T-cell (primary cell): Measurements from ENCODE around the gene SLC39A11. TPM values are rescaled to one million over a fixed set of nuclear protein-coding genes. Genes with fewer than 3 reads are reported as not detected.

Source experiments
- ATAC-seq, 4 experiments: fragments of 200-7000 bp in 3 of 4; fragments of 150-1000 bp in 1 of 4; cut with Tn5 transposase; replicated peaks in 1 of 4; 1 replicate in 3 of 4; 2 replicates in 1 of 4; pipeline ENCODE4 v1.10.0; 2021; ENCODE audit warnings: moderate library complexity in 3 of 4, mild to moderate bottlenecking in 2 of 4, moderate number of reproducible peaks in 1 of 4
- CTCF ChIA-PET, 2 donors: fragments of 300-600 bp; sonication (Branson Sonifier 250); formaldehyde crosslinking; loops; one replicate each; lab custom pipeline; 2022; ENCODE audit warnings: antibody characterized with exemption in 2 of 2; lab: Charles Lee
- POLR2A ChIA-PET, 2 donors: fragments of 300-600 bp; sonication (Branson Sonifier 250); formaldehyde crosslinking; loops; one replicate each; lab custom pipeline; 2022; ENCODE audit warnings: antibody characterized with exemption in 2 of 2; lab: Charles Lee
- DNase-seq, 35 experiments: peaks; one replicate each; pipeline versions ENCODE4 v3.0.0 to v3.0.0-alpha.2; 2013 to 2023
- H3K27ac ChIP-seq: one replicate; pipeline ENCODE4 v1.5.1; 2013; ENCODE audit warnings: low read length
- H3K27me3 ChIP-seq, 2 experiments: replicated peaks in 1 of 2; 1 replicate in 1 of 2; 2 replicates in 1 of 2; pipeline versions ENCODE4 v1.6.1 to v1.7.0; 2013; ENCODE audit warnings: low read length in 1 of 2, mixed read lengths in 1 of 2; ENCODE audit not compliant: control insufficient read depth in 2 of 2, insufficient read depth in 2 of 2; ENCODE audit errors: extremely low read depth in 1 of 2
- H3K36me3 ChIP-seq, 2 donors: 1 replicate in 1 of 2; 2 replicates in 1 of 2; pipeline versions ENCODE4 v1.6.1 to v1.7.0; 2013; ENCODE audit warnings: low read length in 1 of 2; ENCODE audit not compliant: control insufficient read depth in 2 of 2, insufficient read depth in 1 of 2; ENCODE audit errors: extremely low read depth in 1 of 2
- H3K4me1 ChIP-seq, 2 experiments: 1 replicate in 1 of 2; 2 replicates in 1 of 2; pipeline versions ENCODE4 v1.6.1 to v1.7.0; 2013; ENCODE audit warnings: low read length in 2 of 2, mixed read lengths in 1 of 2; ENCODE audit not compliant: insufficient read depth in 2 of 2, control insufficient read depth in 1 of 2; ENCODE audit errors: extremely low read depth in 1 of 2
- H3K4me3 ChIP-seq, 2 donors: 1 replicate in 1 of 2; 2 replicates in 1 of 2; pipeline versions ENCODE4 v1.5.1 to v1.7.0; 2013; ENCODE audit warnings: mild to moderate bottlenecking in 2 of 2, low read length in 1 of 2, moderate library complexity in 1 of 2; ENCODE audit not compliant: control insufficient read depth in 1 of 2; ENCODE audit errors: extremely low read depth in 1 of 2
- H3K9me3 ChIP-seq: 2 replicates; pipeline ENCODE4 v1.7.0; 2013
- H3K27ac Mint-ChIP-seq, 2 donors: one replicate each; pipeline ENCODE4 v1.8.0; 2020 to 2021; ENCODE audit warnings: mild to moderate bottlenecking in 2 of 2, mixed read lengths in 2 of 2
- H3K27me3 Mint-ChIP-seq, 2 donors: one replicate each; pipeline ENCODE4 v1.8.0; 2021 to 2022; ENCODE audit warnings: mixed read lengths in 2 of 2
- H3K36me3 Mint-ChIP-seq: one replicate; pipeline ENCODE4 v1.8.0; 2021; ENCODE audit warnings: mixed read lengths
- H3K4me1 Mint-ChIP-seq, 3 donors: one replicate each; pipeline ENCODE4 v1.8.0; 2020 to 2022; ENCODE audit warnings: mixed read lengths in 3 of 3, mild to moderate bottlenecking in 1 of 3
- H3K4me3 Mint-ChIP-seq, 3 donors: one replicate each; pipeline ENCODE4 v1.8.0; 2020 to 2022; ENCODE audit warnings: mild to moderate bottlenecking in 3 of 3, mixed read lengths in 3 of 3, moderate library complexity in 3 of 3
- H3K9me3 Mint-ChIP-seq, 3 donors: one replicate each; pipeline ENCODE4 v1.8.0; 2020 to 2022; ENCODE audit warnings: mixed read lengths in 3 of 3
- WGBS: methylation state at CpG from one replicate; pipeline ENCODE4 v1.1.5; 2013; ENCODE audit warnings: missing lambda C conversion rate; ENCODE audit not compliant: insufficient coverage; 5-methylcytosine and 5-hydroxymethylcytosine counted together
- total RNA-seq, 35 experiments: library from RNA in 6 of 35; stranded (reverse) in 6 of 35; fragments of 120-200 nt in 1 of 35; gene quantifications; one replicate each; pipeline versions ENCODE4 v1.2.1 to v1.2.4 and lab custom pipeline; 2013 to 2026

The SLC39A11 gene
- total RNA-seq, 5 donors from 2014 or later (not counting 1 experiment from before 2014, with no cell fraction given), result 18.6 to 27.1 (median 23.4) TPM

GRCh38 chr17:72682605-72683004, 409.9 kb downstream of the SLC39A11 start:
- H3K27ac ChIP-seq, result no peak overlapping the region
- Mint-ChIP-seq H3K9me3 (peaks cover 0 to 9% (median 3%) of the 10 kb centered on the region in 3 donors), H3K27ac (no peak overlapping the region), H3K4me3 (no peak overlapping the region), H3K4me1 (no peaks in the 10 kb centered on the region), H3K36me3 (peaks cover 12% of the 10 kb centered on the region), H3K27me3 (no peaks in the 10 kb centered on the region)
- ATAC-seq, result no peak
- no peaks in the 10 kb centered on the region for H3K36me3 ChIP-seq
- ChIA-PET CTCF (interaction anchor here in 1 of 2 donors (0.7 kb wide), 1 partner anchor 11 kb away, joined by 5 read pairs; no protein-coding TSS in a partner anchor), POLR2A (no interaction called here)
- H3K4me3 ChIP-seq, result no peak overlapping the region
- no peaks in the 10 kb centered on the region for H3K4me1 ChIP-seq
- no CpG with 5 or more reads among the region's 1 CpG for WGBS
- no peaks in the 10 kb centered on the region for H3K9me3 ChIP-seq
- no peak for DNase-seq
- H3K27me3 ChIP-seq, result no peaks in the 10 kb centered on the region

- H3K27ac ChIP-seq, result no peak overlapping the region
- H3K4me3 ChIP-seq, result no peak overlapping the region
- H3K36me3 ChIP-seq, result no peaks in the 10 kb centered on the region
- Mint-ChIP-seq H3K4me1 (no peaks in the 10 kb centered on the region), H3K27ac (no peak overlapping the region), H3K27me3 (no peaks in the 10 kb centered on the region), H3K9me3 (peaks cover 0 to 9% (median 3%) of the 10 kb centered on the region in 3 donors), H3K36me3 (peaks cover 18% of the 10 kb centered on the region), H3K4me3 (no peak overlapping the region)
- 83% methylated on average over 8 of the region's 12 CpGs for WGBS
- ChIA-PET CTCF (no interaction called here), POLR2A (no interaction called here)
- no peaks in the 10 kb centered on the region for H3K27me3 ChIP-seq
- no peaks in the 10 kb centered on the region for H3K9me3 ChIP-seq
- no peaks in the 10 kb centered on the region for H3K4me1 ChIP-seq
- DNase-seq, result no peak
- no peak for ATAC-seq
Measured at GRCh38 chr17:72681844-72682243, 410.6 kb downstream of the SLC39A11 start.

DNA sequence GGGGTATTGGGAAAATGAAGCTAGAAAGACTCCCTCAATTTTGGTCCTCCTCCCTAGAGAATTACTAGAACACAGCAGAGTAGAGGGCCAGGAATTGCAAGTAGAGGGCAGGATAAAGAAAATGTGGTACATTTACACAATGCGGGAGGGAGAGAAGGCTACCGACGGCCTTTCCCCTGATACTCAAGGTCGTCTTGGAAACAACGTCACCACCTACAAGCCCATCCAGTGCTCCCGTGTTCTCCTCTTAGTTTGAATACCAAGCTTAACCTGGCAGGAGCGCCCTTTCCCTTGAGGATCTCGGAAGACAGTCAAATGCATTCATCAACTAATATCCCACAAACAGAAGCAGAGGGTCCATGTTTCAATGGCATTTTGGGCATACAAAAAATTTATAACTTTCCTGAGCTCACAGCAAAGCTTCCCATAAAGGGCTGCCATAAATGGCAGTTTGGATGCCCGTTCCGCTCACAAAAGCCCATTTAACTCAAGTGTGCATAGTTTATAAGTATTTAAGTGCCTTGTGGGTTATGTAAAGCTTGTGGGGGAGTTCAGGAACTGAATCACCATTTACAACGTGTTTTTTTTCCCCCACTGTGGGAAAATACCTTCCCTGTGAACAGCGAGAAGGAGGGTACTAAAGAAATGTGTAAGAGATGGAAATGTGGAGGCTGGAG, 414.6 kb downstream of the SLC39A11 start:
- 100% methylated on average over 2 of the region's 12 CpGs for WGBS
- no peaks in the 10 kb centered on the region for H3K27me3 ChIP-seq
- ATAC-seq (no peak), DNase-seq (no peak)
- Mint-ChIP-seq H3K36me3 (peaks cover 35% of the 10 kb centered on the region), H3K27me3 (no peaks in the 10 kb centered on the region), H3K4me3 (no peak overlapping the region), H3K4me1 (no peaks in the 10 kb centered on the region), H3K27ac (no peak overlapping the region), H3K9me3 (peaks cover 0 to 9% (median 3%) of the 10 kb centered on the region in 3 donors)
- no peak overlapping the region for H3K4me3 ChIP-seq
- peaks cover 0 to 3% of the 10 kb centered on the region in 2 donors for H3K36me3 ChIP-seq
- H3K27ac ChIP-seq, result no peak overlapping the region
- no peaks in the 10 kb centered on the region for H3K4me1 ChIP-seq
- no peaks in the 10 kb centered on the region for H3K9me3 ChIP-seq
- POLR2A ChIA-PET, result interaction anchor here in 1 of 2 donors (0.6 kb wide), 1 partner anchor 90 kb away, joined by 8 read pairs; no protein-coding TSS in a partner anchor
- CTCF ChIA-PET, result no interaction called here

DNA sequence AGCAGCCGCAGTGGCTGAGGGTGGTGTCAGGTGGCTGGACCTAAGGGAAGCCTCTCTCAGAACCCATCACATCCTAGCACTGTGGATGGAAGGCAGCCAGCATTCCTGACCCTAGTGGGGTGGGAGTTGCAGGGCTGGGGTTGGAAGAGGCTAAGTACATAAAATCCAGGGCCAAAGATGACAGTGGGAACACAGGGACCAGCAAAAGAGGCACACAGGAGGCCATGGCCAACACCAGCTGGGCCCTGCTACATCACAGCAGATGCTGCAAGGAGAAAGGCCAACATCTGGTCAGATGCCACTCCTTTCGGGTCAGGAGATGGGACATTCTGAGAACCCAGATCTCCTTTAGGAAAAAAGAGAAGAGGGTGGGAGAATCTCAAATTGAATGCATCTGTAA, 415.4 kb downstream of the SLC39A11 start:
- 100% methylated on average over 1 of the region's 2 CpGs for WGBS
- POLR2A ChIA-PET, result interaction anchor here in 1 of 2 donors (0.6 kb wide), 1 partner anchor 90 kb away, joined by 8 read pairs; no protein-coding TSS in a partner anchor

GRCh38 chr17:72672729-72673128, 419.8 kb downstream of the SLC39A11 start:
- WGBS, result 100% methylated on average over 1 of the region's 4 CpGs
- no peak overlapping the region for H3K4me3 Mint-ChIP-seq

More for the DNA sequence above, 415.4 kb downstream of the SLC39A11 start:
- ATAC-seq, result no peak
- DNase-seq, result no peak
- no peaks in the 10 kb centered on the region for H3K27me3 ChIP-seq
- peaks cover 0 to 3% of the 10 kb centered on the region in 2 donors for H3K36me3 ChIP-seq
- H3K4me1 Mint-ChIP-seq, result no peaks in the 10 kb centered on the region
- H3K9me3 ChIP-seq, result no peaks in the 10 kb centered on the region
- H3K27ac Mint-ChIP-seq, result no peak overlapping the region
- no peaks in the 10 kb centered on the region for H3K27me3 Mint-ChIP-seq
- H3K4me3 Mint-ChIP-seq, result no peak overlapping the region
- H3K27ac ChIP-seq, result no peak overlapping the region
- H3K36me3 Mint-ChIP-seq, result peaks cover 35% of the 10 kb centered on the region
- H3K4me1 ChIP-seq, result no peaks in the 10 kb centered on the region
- CTCF ChIA-PET, result no interaction called here
- H3K4me3 ChIP-seq, result no peak overlapping the region
- H3K9me3 Mint-ChIP-seq, result peaks cover 0 to 9% (median 3%) of the 10 kb centered on the region in 3 donors

GRCh38 chr17:72671016-72671415, 421.5 kb downstream of the SLC39A11 start:
- H3K27ac ChIP-seq, result no peak overlapping the region
- H3K4me1 Mint-ChIP-seq, result no peaks in the 10 kb centered on the region
- no peaks in the 10 kb centered on the region for H3K9me3 ChIP-seq
- CTCF ChIA-PET, result no interaction called here
- H3K4me3 ChIP-seq, result no peak overlapping the region
- no peak for ATAC-seq
- H3K36me3 Mint-ChIP-seq, result peaks cover 24% of the 10 kb centered on the region
- H3K27ac Mint-ChIP-seq, result no peak overlapping the region
- H3K4me3 Mint-ChIP-seq, result no peak overlapping the region
- H3K4me1 ChIP-seq, result no peaks in the 10 kb centered on the region
- POLR2A ChIA-PET, result no interaction called here
- H3K27me3 ChIP-seq, result no peaks in the 10 kb centered on the region
- peaks cover 0 to 3% of the 10 kb centered on the region in 2 donors for H3K36me3 ChIP-seq
- peaks cover 3 to 5% (median 4%) of the 10 kb centered on the region in 3 donors for H3K9me3 Mint-ChIP-seq
- H3K27me3 Mint-ChIP-seq, result no peaks in the 10 kb centered on the region
- no peak for DNase-seq

More at GRCh38 chr17:72672729-72673128, 419.8 kb downstream of the SLC39A11 start:
- H3K27ac ChIP-seq, result no peak overlapping the region
- Mint-ChIP-seq H3K4me1 (no peaks in the 10 kb centered on the region), H3K27me3 (no peaks in the 10 kb centered on the region), H3K9me3 (peaks cover 3 to 5% (median 4%) of the 10 kb centered on the region in 3 donors), H3K27ac (no peak overlapping the region), H3K36me3 (peaks cover 29% of the 10 kb centered on the region)
- ChIA-PET CTCF (no interaction called here), POLR2A (no interaction called here)
- no peak overlapping the region for H3K4me3 ChIP-seq
- H3K27me3 ChIP-seq, result no peaks in the 10 kb centered on the region
- no peaks in the 10 kb centered on the region for H3K4me1 ChIP-seq
- no peaks in the 10 kb centered on the region for H3K9me3 ChIP-seq
- H3K36me3 ChIP-seq, result peaks cover 0 to 3% of the 10 kb centered on the region in 2 donors
- ATAC-seq (no peak), DNase-seq (no peak)
